GM12872 (cell line): ENCODE data around the gene DPEP3.
A peak's percentile ranks its signal among the peaks of the same experiment; 100 is the strongest.
"Not testable (repeated sequence)": the region's sequence is repeated elsewhere in the genome, so short reads cannot be mapped to it uniquely, and the experiment has no call there.

Experiments
- TF ChIP-seq, protein P1 (sequence below): IDR thresholded peaks from 3 replicates; pipeline ENCODE4 v1.5.1; 2011; ENCODE audit warnings: low read depth, mild to moderate bottlenecking, low read length, moderate library complexity; ENCODE audit not compliant: insufficient read depth

Gene DPEP3

GRCh38 chr16:67998779-67999688 is 18.7 kb upstream of the DPEP3 start, which contains the start of gene DPEP2:
TSS of gene DPEP2 (minus strand) at chr16:67999484. CDS start at chr16:67993212, 6,272 bp downstream.
- TF ChIP-seq, protein P1, sequence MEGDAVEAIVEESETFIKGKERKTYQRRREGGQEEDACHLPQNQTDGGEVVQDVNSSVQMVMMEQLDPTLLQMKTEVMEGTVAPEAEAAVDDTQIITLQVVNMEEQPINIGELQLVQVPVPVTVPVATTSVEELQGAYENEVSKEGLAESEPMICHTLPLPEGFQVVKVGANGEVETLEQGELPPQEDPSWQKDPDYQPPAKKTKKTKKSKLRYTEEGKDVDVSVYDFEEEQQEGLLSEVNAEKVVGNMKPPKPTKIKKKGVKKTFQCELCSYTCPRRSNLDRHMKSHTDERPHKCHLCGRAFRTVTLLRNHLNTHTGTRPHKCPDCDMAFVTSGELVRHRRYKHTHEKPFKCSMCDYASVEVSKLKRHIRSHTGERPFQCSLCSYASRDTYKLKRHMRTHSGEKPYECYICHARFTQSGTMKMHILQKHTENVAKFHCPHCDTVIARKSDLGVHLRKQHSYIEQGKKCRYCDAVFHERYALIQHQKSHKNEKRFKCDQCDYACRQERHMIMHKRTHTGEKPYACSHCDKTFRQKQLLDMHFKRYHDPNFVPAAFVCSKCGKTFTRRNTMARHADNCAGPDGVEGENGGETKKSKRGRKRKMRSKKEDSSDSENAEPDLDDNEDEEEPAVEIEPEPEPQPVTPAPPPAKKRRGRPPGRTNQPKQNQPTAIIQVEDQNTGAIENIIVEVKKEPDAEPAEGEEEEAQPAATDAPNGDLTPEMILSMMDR, result not testable (repeated sequence)

- TF ChIP-seq, protein P1, result no peak
Measured at GRCh38 chr16:67996666-67997065, 16.4 kb upstream of the DPEP3 start.

DNA sequence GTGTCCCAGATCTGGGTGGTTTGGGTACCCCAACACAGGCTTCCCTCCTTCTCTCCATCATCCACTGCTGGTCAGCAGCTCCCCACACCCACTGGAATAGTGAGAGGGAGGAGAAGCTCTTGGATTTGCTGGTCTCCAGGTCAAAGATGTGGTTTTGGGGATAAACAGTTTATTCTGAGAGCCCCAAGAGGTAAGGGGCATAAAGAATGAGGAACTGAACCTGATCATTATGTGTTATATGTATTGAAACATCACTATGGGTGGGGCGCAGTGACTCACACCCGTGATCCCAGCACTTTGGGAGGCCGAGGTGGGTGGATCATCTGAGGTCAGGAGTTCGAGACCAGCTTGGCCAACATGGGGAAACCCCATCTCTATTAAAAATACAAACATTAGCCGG is 15.1 kb upstream of the DPEP3 start:
- TF ChIP-seq, protein P1, result no peak

DNA sequence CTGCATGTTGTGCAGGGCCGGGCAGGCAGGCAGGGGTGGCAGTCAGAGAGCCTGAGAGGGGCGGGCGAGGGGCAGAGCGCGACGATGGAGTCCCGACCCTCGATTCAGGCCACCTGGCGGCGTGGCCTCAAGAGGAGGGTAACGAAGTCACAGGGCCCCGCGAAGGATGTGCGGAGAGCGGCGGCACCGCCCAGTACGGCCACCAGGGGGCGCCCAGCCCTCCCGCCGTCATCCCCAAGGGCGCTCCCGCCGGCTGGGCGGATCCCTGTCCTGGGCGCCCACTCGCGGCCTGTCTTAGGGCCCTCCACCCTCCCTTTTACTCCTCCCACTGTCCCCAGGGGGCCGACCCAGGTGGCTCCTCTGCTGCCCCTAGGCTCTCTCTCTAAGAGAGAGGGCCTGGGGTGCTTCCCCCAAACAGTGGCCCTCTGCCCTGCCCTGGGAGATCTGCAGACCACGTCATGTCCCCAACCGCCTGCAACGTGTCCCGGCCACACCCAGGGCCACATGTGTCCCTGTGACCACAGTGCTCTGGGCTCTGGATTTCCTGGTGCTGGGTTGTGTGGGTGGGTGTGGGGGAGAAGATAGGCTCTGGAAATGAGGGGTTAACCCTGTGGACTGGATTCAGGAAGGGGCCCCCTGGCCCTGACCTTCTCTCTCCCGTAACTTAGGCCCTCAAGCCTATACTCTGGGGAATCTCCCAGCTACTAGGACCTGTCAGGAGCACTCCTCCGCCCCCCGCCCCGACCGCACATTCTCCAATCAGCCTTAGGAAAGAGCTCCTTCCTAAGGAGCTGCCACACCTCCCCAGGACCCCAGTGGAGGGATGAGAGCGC is 13.1 kb upstream of the DPEP3 start:
- TF ChIP-seq, protein P1, result peak; percentile 96

DNA sequence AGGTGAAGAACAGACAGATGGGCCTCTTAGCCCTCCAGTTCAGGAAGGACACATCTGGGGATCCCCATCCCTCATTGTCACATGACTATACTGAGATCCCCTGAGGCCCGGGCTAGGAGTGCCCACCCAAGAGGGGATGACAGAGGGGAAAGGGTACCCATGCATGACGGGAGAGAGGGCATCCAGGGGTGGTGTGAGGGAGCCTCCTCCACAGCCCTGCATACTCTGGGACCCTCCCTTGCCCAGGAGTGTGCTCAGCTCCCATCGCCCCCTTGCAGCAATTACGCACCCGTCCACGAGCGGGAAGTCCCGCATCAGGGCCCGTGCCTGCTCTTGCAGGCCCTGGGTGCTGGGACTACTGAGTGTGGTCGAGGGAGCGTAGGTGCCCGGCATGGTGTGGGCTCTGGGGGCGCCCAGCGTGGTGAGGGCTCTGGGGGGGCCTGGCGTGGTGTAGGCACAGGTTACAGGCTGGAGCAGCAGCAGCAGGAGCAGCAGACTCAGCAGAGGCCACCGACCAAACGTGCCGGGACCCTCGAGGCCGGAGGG is 12.4 kb upstream of the DPEP3 start:
- TF ChIP-seq, protein P1, result no peak

- TF ChIP-seq, protein P1, result no peak
Measured at GRCh38 chr16:67990018-67990386, 9.7 kb upstream of the DPEP3 start.
